Activated CD4-positive, CD25-positive, alpha-beta regulatory T cell treated with anti-CD3 and anti-CD28 coated beads, Interleukin-2, amount 50 U/mL, for 72 hours (primary cell): ENCODE data around the gene GDPD4.
A peak's percentile ranks its signal among the peaks of the same experiment; 100 is the strongest.

Experiments
- DNase-seq: peaks from one replicate; pipeline ENCODE4 v3.0.0; 2021

Gene GDPD4

DNA sequence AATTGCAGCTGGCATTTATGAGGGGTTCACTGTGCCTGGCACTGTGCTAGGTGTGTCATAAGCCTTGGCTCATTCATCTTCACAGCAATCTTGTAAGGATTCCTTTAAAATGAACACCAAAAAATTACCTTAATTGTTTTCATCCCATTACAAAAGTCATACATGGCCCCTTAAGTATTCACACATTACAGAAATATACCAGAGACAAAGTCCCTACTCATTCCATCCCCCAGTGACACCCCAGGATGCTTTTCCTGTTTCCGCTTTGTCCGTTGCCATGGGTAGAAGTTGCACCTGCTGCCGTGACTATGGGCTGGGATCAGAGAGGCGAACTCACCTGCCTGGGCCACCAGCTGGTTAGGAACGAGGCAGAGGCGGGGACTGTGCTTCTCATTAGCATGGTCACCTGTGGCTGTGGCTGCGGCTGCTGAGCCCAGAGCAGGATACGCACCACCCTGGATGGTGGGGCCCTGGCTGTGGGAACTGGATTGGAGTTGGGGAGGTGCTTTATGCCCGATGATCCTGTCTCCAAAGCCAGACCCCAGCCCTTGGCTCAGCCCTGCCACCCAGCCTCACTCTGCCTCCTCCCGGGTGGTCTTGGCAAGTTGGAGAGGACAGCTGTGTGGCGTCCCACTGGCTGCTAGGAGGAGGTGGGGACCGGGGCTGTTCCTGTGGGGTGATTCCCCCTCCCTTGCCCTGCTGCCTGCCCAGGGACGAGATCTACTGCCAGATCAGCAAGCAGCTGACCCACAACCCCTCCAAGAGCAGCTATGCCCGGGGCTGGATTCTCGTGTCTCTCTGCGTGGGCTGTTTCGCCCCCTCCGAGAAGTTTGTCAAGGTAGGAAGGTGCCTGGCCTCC lies 112.6 kb downstream of the GDPD4 start:
- no peak for DNase-seq

DNA sequence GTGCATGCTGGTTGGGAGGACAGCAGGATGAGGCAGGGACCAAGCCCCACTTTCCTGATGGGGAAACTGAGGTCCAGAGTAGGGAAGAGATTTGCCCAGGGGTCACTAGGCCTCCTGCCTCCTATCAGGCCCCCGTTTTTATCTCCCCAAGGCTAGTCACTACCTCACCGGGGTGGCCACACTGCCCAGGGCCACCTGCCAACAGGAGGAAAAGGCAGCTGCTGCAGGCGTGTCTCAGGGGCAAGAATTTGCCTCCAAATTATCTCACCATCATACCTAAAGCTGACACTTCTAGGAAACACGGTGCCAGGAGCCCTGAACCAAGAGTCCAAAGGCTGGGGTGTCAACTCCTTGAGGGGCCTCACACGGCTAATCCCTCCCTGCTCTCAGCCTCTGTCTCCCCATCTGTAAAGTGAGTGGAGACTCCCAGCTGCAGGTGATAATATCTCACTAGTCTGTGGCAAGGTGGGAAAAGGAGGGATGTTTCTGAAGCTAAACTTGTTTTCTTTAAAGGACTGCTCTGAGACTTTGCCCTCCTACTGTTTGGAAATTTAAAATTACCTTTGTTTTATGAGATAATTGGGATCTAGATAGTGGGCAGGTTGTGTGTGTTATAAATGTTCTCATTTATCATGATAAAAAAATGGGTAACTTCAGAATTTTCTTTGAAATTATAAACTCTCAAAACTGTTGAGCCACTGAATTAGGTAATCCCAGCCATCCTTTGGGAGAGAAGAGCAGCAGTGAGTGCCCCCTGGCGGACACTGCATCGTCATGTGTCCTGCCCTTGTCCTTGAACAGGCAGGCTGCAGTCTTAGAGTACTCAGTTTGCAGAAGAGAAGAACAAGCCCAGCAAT lies 113.5 kb downstream of the GDPD4 start:
- DNase-seq, result peak; percentile 66

GRCh38 chr11:77187111-77187750 lies 114.3 kb downstream of the GDPD4 start:
- DNase-seq, result no peak

- no peak for DNase-seq
Observed at GRCh38 chr11:77186302-77186701, 115.2 kb downstream of the GDPD4 start.

DNA sequence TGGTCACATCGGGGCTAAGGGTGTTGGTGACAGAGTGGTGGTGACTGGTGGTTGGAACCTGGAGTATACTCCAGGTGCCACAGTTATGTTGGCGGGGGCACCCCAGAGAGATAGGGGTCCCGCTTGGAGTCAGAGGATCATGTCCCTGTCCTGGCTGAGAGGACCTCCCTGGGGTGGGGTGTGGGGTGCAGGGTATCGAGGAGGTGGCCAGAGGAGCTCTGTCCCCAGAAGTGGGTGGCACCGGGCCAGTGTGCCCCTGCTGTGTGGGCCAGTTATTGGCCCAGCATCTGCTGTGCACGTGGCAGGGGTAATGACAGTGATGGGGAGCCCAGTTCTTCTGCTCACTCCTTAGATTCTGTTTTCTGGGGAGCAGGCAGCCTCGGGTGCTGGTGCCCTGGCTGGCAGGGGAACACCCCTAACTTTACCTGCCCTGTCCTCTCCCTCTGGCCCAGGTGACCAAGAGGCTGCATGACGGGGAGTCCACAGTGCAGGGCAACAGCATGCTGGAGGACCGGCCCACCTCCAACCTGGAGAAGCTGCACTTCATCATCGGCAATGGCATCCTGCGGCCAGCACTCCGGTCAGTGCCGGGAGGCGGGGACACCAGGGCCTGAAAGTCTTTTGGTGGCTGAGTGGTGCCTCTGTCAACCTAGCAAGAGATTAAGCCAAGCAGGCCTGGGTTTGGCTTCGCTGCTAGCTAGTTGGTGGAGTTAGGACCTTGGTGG lies 117.2 kb downstream of the GDPD4 start:
- no peak for DNase-seq

DNA sequence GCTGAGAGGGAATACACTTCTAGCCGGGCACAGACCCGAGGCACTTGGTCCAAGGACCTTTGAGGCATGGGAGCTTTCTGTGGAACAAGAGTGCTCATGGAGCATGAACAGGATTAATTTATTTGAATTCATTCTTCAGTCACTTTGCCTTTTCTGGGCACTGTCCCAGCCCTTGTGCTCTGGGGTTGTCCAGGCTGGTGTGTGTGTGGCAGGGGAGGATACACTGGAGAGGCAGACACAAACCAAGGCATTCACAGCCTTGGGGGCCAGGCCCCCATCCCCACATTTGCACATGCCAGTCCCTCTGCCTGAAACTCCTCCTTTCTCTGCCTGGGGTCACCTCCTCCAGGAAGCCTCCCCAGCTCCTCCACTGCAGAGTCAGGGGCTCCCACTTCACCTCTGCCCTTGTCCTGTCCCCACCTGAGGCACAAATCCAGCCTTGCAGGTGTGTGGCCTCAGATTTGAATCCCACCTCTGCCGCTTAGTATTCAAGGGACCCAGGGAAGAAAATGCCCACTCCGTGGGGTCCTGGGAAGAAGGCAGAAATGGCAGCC lies 118.0 kb downstream of the GDPD4 start:
- no peak for DNase-seq

- DNase-seq, result no peak
Observed at GRCh38 chr11:77182542-77183430, 118.7 kb downstream of the GDPD4 start.

DNA sequence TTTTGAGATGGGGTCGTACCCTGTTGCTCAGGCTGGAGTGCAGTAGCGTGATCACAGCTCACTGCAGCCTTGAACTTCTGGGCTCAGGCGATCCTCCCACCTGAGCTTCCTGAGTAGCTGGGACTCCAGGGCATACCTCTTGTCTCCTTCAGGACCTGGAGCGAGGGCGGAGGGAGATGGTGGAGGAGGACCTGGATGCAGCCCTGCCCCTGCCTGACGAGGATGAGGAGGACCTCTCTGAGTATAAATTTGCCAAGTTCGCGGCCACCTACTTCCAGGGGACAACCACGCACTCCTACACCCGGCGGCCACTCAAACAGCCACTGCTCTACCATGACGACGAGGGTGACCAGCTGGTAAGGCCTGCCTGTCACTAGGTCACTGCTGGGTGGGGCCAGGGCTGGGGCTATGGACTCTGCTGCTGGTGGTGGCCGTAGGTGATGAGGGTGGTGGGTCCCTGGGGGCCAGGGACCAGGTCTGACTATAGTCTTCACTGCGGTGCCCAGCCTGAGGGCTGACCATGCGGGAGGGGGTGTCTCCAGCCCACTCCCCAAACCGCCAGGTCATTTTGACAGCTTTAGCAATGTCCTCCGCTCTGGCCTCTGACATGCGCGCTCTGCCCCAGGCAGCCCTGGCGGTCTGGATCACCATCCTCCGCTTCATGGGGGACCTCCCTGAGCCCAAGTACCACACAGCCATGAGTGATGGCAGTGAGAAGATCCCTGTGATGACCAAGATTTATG lies 119.5 kb downstream of the GDPD4 start:
- no peak for DNase-seq

GRCh38 chr11:77181226-77181625 lies 120.3 kb downstream of the GDPD4 start:
- no peak for DNase-seq

DNA sequence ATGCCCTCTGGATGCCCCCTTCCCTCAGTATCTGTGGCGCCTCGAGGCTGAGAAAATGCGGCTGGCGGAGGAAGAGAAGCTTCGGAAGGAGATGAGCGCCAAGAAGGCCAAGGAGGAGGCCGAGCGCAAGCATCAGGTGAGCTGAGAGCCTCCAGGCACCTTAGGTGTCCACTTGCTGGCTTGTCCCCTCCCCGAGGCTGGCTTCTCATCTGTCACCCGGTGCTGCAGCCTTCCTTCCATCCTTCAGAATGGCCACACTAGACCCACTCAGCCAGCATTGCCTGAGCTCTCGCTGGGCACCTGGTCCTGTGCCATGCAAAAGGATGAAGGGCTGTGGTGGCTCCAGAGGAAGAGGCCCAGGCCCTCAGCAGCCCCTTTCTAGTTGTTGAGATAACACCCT lies 121.1 kb downstream of the GDPD4 start:
- no peak for DNase-seq

GRCh38 chr11:77179681-77180080 lies 121.8 kb downstream of the GDPD4 start:
- no peak for DNase-seq

- no peak for DNase-seq
Observed at GRCh38 chr11:77179048-77179447, 122.4 kb downstream of the GDPD4 start.

GRCh38 chr11:77178150-77178549 lies 123.3 kb downstream of the GDPD4 start:
- no peak for DNase-seq

GRCh38 chr11:77176996-77177395 lies 124.5 kb downstream of the GDPD4 start:
- no peak for DNase-seq

- DNase-seq, result no peak
Observed at GRCh38 chr11:77175869-77176539, 125.5 kb downstream of the GDPD4 start.

GRCh38 chr11:77175021-77175842 lies 126.3 kb downstream of the GDPD4 start:
- no peak for DNase-seq

DNA sequence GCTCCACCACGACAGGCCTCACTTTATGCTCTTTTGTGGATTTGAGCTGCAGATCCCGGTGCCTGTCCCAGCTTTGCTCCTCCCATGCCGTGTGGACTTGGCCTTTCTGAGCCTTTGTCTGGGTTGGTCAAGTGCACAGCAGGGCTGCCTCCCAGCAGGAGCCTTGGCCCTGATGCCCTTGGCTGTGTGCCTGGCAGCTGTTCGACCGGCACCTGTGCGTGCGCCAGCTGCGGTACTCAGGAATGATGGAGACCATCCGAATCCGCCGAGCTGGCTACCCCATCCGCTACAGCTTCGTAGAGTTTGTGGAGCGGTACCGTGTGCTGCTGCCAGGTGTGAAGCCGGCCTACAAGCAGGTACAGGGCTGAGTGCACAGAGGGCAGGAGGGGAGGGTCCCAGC lies 126.9 kb downstream of the GDPD4 start:
- no peak for DNase-seq

- no peak for DNase-seq
Observed at GRCh38 chr11:77173494-77173893, 128.0 kb downstream of the GDPD4 start.

GRCh38 chr11:77172666-77172982 lies 128.9 kb downstream of the GDPD4 start:
- no peak for DNase-seq
